ENCODE results near the gene NBR1. TPM values are rescaled to one million over a fixed set of nuclear protein-coding genes. Genes with fewer than 3 reads are reported as not detected.

NBR1 gene
- total and polyA plus RNA-seq, 2 of the 8 experiments (the other 6 are each of a cell fraction or from before 2014, with no cell fraction given): 13.5 to 36.0 TPM

DNA sequence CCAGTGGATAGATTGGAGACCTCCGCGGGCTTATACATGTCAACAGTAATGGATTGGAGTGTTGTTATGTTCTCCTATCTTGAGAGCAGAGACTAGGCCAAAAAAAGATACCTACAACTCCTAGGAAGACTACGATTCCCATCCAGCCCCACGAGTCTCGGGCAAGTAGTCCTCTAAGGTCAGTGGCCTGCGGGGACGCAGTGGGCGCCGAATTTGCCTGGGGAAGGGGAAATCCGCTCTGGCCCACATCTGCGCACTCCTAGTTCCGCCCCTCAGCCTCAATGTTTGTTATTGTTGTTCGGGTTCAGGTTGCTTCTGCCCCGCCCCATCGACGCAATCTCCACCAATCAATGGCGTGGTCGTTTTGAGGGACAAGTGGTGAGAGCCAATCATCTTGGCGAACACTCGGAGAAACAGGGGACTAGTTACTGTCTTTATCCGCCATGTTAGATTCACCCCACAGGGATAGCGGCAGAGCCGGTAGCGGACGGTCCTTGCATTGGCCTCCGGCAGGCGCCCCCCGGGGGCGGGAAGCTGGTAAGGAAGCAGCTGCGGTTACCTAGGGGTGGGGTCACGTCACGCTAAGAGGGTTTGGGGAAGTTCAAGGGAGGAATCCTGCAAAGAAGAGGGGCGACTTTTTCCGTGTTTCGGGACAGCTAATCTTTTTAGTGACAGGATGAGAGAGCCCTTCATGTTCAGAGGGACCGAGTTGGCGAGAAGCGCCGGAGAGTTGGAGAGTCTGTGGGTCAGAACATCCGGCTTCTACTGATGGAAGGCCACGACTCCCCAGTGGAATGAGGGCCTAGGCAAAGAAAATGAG, at the start of gene NBR1 (continued):
- TF ChIP-seq, protein P1, sequence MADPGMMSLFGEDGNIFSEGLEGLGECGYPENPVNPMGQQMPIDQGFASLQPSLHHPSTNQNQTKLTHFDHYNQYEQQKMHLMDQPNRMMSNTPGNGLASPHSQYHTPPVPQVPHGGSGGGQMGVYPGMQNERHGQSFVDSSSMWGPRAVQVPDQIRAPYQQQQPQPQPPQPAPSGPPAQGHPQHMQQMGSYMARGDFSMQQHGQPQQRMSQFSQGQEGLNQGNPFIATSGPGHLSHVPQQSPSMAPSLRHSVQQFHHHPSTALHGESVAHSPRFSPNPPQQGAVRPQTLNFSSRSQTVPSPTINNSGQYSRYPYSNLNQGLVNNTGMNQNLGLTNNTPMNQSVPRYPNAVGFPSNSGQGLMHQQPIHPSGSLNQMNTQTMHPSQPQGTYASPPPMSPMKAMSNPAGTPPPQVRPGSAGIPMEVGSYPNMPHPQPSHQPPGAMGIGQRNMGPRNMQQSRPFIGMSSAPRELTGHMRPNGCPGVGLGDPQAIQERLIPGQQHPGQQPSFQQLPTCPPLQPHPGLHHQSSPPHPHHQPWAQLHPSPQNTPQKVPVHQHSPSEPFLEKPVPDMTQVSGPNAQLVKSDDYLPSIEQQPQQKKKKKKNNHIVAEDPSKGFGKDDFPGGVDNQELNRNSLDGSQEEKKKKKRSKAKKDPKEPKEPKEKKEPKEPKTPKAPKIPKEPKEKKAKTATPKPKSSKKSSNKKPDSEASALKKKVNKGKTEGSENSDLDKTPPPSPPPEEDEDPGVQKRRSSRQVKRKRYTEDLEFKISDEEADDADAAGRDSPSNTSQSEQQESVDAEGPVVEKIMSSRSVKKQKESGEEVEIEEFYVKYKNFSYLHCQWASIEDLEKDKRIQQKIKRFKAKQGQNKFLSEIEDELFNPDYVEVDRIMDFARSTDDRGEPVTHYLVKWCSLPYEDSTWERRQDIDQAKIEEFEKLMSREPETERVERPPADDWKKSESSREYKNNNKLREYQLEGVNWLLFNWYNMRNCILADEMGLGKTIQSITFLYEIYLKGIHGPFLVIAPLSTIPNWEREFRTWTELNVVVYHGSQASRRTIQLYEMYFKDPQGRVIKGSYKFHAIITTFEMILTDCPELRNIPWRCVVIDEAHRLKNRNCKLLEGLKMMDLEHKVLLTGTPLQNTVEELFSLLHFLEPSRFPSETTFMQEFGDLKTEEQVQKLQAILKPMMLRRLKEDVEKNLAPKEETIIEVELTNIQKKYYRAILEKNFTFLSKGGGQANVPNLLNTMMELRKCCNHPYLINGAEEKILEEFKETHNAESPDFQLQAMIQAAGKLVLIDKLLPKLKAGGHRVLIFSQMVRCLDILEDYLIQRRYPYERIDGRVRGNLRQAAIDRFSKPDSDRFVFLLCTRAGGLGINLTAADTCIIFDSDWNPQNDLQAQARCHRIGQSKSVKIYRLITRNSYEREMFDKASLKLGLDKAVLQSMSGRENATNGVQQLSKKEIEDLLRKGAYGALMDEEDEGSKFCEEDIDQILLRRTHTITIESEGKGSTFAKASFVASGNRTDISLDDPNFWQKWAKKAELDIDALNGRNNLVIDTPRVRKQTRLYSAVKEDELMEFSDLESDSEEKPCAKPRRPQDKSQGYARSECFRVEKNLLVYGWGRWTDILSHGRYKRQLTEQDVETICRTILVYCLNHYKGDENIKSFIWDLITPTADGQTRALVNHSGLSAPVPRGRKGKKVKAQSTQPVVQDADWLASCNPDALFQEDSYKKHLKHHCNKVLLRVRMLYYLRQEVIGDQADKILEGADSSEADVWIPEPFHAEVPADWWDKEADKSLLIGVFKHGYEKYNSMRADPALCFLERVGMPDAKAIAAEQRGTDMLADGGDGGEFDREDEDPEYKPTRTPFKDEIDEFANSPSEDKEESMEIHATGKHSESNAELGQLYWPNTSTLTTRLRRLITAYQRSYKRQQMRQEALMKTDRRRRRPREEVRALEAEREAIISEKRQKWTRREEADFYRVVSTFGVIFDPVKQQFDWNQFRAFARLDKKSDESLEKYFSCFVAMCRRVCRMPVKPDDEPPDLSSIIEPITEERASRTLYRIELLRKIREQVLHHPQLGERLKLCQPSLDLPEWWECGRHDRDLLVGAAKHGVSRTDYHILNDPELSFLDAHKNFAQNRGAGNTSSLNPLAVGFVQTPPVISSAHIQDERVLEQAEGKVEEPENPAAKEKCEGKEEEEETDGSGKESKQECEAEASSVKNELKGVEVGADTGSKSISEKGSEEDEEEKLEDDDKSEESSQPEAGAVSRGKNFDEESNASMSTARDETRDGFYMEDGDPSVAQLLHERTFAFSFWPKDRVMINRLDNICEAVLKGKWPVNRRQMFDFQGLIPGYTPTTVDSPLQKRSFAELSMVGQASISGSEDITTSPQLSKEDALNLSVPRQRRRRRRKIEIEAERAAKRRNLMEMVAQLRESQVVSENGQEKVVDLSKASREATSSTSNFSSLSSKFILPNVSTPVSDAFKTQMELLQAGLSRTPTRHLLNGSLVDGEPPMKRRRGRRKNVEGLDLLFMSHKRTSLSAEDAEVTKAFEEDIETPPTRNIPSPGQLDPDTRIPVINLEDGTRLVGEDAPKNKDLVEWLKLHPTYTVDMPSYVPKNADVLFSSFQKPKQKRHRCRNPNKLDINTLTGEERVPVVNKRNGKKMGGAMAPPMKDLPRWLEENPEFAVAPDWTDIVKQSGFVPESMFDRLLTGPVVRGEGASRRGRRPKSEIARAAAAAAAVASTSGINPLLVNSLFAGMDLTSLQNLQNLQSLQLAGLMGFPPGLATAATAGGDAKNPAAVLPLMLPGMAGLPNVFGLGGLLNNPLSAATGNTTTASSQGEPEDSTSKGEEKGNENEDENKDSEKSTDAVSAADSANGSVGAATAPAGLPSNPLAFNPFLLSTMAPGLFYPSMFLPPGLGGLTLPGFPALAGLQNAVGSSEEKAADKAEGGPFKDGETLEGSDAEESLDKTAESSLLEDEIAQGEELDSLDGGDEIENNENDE (IDR thresholded peaks at IDR 0.05; ENCODE audit: insufficient replicate concordance, low read length): no peak
- TF ChIP-seq CHD1 (IDR thresholded peaks at IDR 0.05; ENCODE audit: low read depth, low read length) (no peak), BCL11A (IDR thresholded peaks at IDR 0.05; ENCODE audit: low read depth in 2 of 2, low read length in 2 of 2) (no peak), RBBP5 (IDR thresholded peaks at IDR 0.05; ENCODE audit: borderline replicate concordance, low read depth, low read length) (peak; percentile 54; the same call in 1 of the 2 replicates), TAF7 (optimal IDR thresholded peaks at IDR 0.05; ENCODE audit: borderline replicate concordance, low read depth, low read length) (peak; percentile 75), YY1 (IDR thresholded peaks at IDR 0.05; ENCODE audit: low read depth, low read length) (peak; percentile 95), POU5F1 (IDR thresholded peaks at IDR 0.05; ENCODE audit: low read depth, low read length) (no peak), GTF2F1 (IDR thresholded peaks at IDR 0.05; ENCODE audit: borderline replicate concordance, low read depth, low read length) (no peak)
- TF ChIP-seq, protein P2, sequence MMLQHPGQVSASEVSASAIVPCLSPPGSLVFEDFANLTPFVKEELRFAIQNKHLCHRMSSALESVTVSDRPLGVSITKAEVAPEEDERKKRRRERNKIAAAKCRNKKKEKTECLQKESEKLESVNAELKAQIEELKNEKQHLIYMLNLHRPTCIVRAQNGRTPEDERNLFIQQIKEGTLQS (IDR thresholded peaks at IDR 0.05; ENCODE audit: insufficient read depth, low read depth, low read length): no peak
